CD14-positive monocyte (primary cell): Measurements from ENCODE around the gene RELT. TPM values are rescaled to one million over a fixed set of nuclear protein-coding genes. Genes with fewer than 3 reads are reported as not detected.

Experiments
- DNase-seq, 3 donors: peaks; one replicate each; pipeline ENCODE4 v3.0.0-alpha.2; 2011 to 2022
- H2AFZ ChIP-seq: 2 replicates; pipeline ENCODE4 v1.6.0; 2012; ENCODE audit warnings: mild to moderate bottlenecking, low read depth, low read length, inconsistent platforms; ENCODE audit not compliant: insufficient read depth, poor library complexity, severe bottlenecking
- H3K27ac ChIP-seq, 2 donors: 1 replicate in 1 of 2; 2 replicates in 1 of 2; pipeline ENCODE4 v1.5.1; 2012 to 2013; ENCODE audit warnings: low read length in 2 of 2, control low read depth in 1 of 2, inconsistent platforms in 1 of 2, low read depth in 1 of 2, mild to moderate bottlenecking in 1 of 2
- H3K27me3 ChIP-seq, 2 donors: one replicate each; pipeline versions ENCODE4 v1.6.0 to v1.6.1; 2011 to 2013; ENCODE audit warnings: low read length in 2 of 2; ENCODE audit not compliant: control insufficient read depth in 2 of 2, insufficient read depth in 2 of 2
- H3K36me3 ChIP-seq, 2 donors: replicated peaks in 1 of 2; 1 replicate in 1 of 2; 2 replicates in 1 of 2; pipeline versions ENCODE4 v1.5.1 to v1.6.1; 2012 to 2013; ENCODE audit warnings: low read length in 2 of 2, control low read depth in 1 of 2, inconsistent platforms in 1 of 2, mild to moderate bottlenecking in 1 of 2; ENCODE audit not compliant: insufficient read depth in 2 of 2, control insufficient read depth in 1 of 2
- H3K4me1 ChIP-seq, 2 donors: 1 replicate in 1 of 2; 2 replicates in 1 of 2; pipeline versions ENCODE4 v1.5.1 to v1.6.1; 2012 to 2013; ENCODE audit warnings: low read length in 2 of 2, control low read depth in 1 of 2, inconsistent platforms in 1 of 2, mild to moderate bottlenecking in 1 of 2, moderate library complexity in 1 of 2; ENCODE audit not compliant: insufficient read depth in 2 of 2, control insufficient read depth in 1 of 2
- H3K4me2 ChIP-seq: replicated peaks from 2 replicates; pipeline ENCODE3; 2012; ENCODE audit warnings: low read length, moderate library complexity, mild to moderate bottlenecking; ENCODE audit not compliant: poor library complexity, severe bottlenecking; ENCODE audit errors: extremely low read depth
- H3K4me3 ChIP-seq, 3 experiments: fragments of 200-600 bp in 1 of 3; sonication (generic) in 1 of 3; replicated peaks in 1 of 3; 1 replicate in 2 of 3; 2 replicates in 1 of 3; pipeline ENCODE4 v1.5.1; 2011 to 2013; ENCODE audit warnings: low read length in 3 of 3, mild to moderate bottlenecking in 3 of 3, control low read depth in 2 of 3, low read depth in 2 of 3, inconsistent platforms in 1 of 3, moderate library complexity in 1 of 3
- H3K79me2 ChIP-seq: 2 replicates; pipeline ENCODE4 v1.6.0; 2012; ENCODE audit warnings: mild to moderate bottlenecking, control low read depth, inconsistent platforms, low read length, moderate library complexity; ENCODE audit not compliant: insufficient read depth
- H3K9ac ChIP-seq: 2 replicates; pipeline ENCODE4 v1.6.0; 2017; ENCODE audit warnings: low read length, mild to moderate bottlenecking; ENCODE audit not compliant: insufficient read depth, poor library complexity, severe bottlenecking
- H3K9me3 ChIP-seq, 2 donors: replicated peaks in 1 of 2; 1 replicate in 1 of 2; 2 replicates in 1 of 2; pipeline versions ENCODE4 v1.5.1 to v1.6.1; 2012 to 2013; ENCODE audit warnings: low read length in 2 of 2, control low read depth in 1 of 2; ENCODE audit not compliant: control insufficient read depth in 1 of 2, insufficient read depth in 1 of 2
- H4K20me1 ChIP-seq: 2 replicates; pipeline ENCODE4 v1.6.0; 2012; ENCODE audit warnings: mild to moderate bottlenecking, low read length, control low read depth, moderate library complexity; ENCODE audit not compliant: insufficient read depth
- H3K27ac Mint-ChIP-seq, 7 donors: one replicate each; pipeline ENCODE4 v1.8.0; 2020; ENCODE audit warnings: mild to moderate bottlenecking in 7 of 7, mixed read lengths in 7 of 7, moderate library complexity in 6 of 7, inconsistent platforms in 2 of 7
- H3K27me3 Mint-ChIP-seq, 3 donors: one replicate each; pipeline ENCODE4 v1.8.0; 2021 to 2022; ENCODE audit warnings: low read depth in 3 of 3, mild to moderate bottlenecking in 3 of 3, mixed read lengths in 3 of 3, moderate library complexity in 3 of 3, inconsistent platforms in 1 of 3
- H3K36me3 Mint-ChIP-seq, 2 donors: one replicate each; pipeline ENCODE4 v1.8.0; 2020; ENCODE audit warnings: mixed read lengths in 2 of 2, inconsistent platforms in 1 of 2, mild to moderate bottlenecking in 1 of 2
- H3K4me1 Mint-ChIP-seq: one replicate; pipeline ENCODE4 v1.8.0; 2020; ENCODE audit warnings: mild to moderate bottlenecking, mixed read lengths
- H3K4me3 Mint-ChIP-seq, 2 donors: one replicate each; pipeline ENCODE4 v1.8.0; 2020; ENCODE audit warnings: mild to moderate bottlenecking in 2 of 2, mixed read lengths in 2 of 2, moderate library complexity in 1 of 2
- H3K9me3 Mint-ChIP-seq, 7 donors: one replicate each; pipeline ENCODE4 v1.8.0; 2020 to 2022; ENCODE audit warnings: mixed read lengths in 7 of 7, mild to moderate bottlenecking in 6 of 7, moderate library complexity in 6 of 7, inconsistent platforms in 2 of 7
- CTCF ChIP-seq: fragments of 200-600 bp; IDR thresholded peaks from one replicate; pipeline ENCODE4 v1.8.0; 2022; ENCODE audit warnings: antibody characterized with exemption, mild to moderate bottlenecking
- WGBS: methylation state at CpG from one replicate; pipeline ENCODE4 v1.1.5; 2013; ENCODE audit warnings: missing lambda C conversion rate; ENCODE audit not compliant: insufficient coverage; 5-methylcytosine and 5-hydroxymethylcytosine counted together
- intact Hi-C, 2 donors: fragments of 100-400 bp; cut with micrococcal nuclease; formaldehyde crosslinking; loops; one replicate each; pipeline versions ENCODE4 v1.15.0 to v1.15.1; 2023
- polyA plus RNA-seq, 3 donors: library from polyadenylated mRNA; depleted of rRNA in 1 of 3; unstranded in 2 of 3; stranded (reverse) in 1 of 3; fragments of 300-500 nt in 2 of 3; fragments of >200 nt in 1 of 3; fragmentation: Illumina TruSeq in 2 of 3; gene quantifications; 1 replicate in 2 of 3; 2 replicates in 1 of 3; pipeline ENCODE4 v1.2.3, GENCODE V29; 2012 to 2021

Gene RELT
- polyA plus RNA-seq, 3 donors: 16.4 to 265 (median 27.3) TPM

GRCh38 chr11:73439002-73439843 is 63.0 kb downstream of the RELT start:
- Histone ChIP-seq H3K27me3 (no peaks in the 10 kb centered on the region), H2AFZ (no peak overlapping the region), H4K20me1 (peaks cover 6% of the 10 kb centered on the region), H3K4me2 (no peak overlapping the region), H3K27ac (no peak overlapping the region), H3K79me2 (no peaks in the 10 kb centered on the region), H3K4me1 (no peaks in the 10 kb centered on the region), H3K9me3 (no peaks in the 10 kb centered on the region), H3K36me3 (no peaks in the 10 kb centered on the region), H3K4me3 (no peak overlapping the region), H3K9ac (no peak overlapping the region)
- Mint-ChIP-seq H3K4me3 (no peak overlapping the region), H3K9me3 (peaks cover 0 to 2% (median 0%) of the 10 kb centered on the region in 7 donors), H3K36me3 (peaks cover 11 to 27% of the 10 kb centered on the region in 2 donors), H3K27ac (no peak overlapping the region), H3K4me1 (peaks cover 2% of the 10 kb centered on the region), H3K27me3 (no peaks in the 10 kb centered on the region)
- 100% methylated on average over 1 of the region's 5 CpGs for WGBS
- TF ChIP-seq CTCF: no peak
- intact Hi-C loops: no loop called here
- no peak for DNase-seq

GRCh38 chr11:73445980-73446379 is 69.8 kb downstream of the RELT start:
- TF ChIP-seq CTCF: no peak
- peak in 1 of 3 donors; percentile 16 for DNase-seq
- Mint-ChIP-seq H3K36me3 (peaks cover 10 to 24% of the 10 kb centered on the region in 2 donors), H3K27me3 (no peaks in the 10 kb centered on the region), H3K9me3 (peaks cover 0 to 2% (median 0%) of the 10 kb centered on the region in 7 donors), H3K4me1 (peaks cover 18% of the 10 kb centered on the region), H3K27ac (peak overlapping the region in 1 of 7 donors; percentile 52), H3K4me3 (no peak overlapping the region)
- H3K27me3 ChIP-seq: no peaks in the 10 kb centered on the region
- peaks cover 4 to 16% of the 10 kb centered on the region in 2 donors for H3K4me1 ChIP-seq
- H3K9me3 ChIP-seq: no peaks in the 10 kb centered on the region
- H3K36me3 ChIP-seq: no peaks in the 10 kb centered on the region
- peak overlapping the region in 1 of 2 donors; percentile 10 for H3K27ac ChIP-seq
- no peak overlapping the region for H3K9ac ChIP-seq
- H3K79me2 ChIP-seq: no peaks in the 10 kb centered on the region
- no peak overlapping the region for H3K4me2 ChIP-seq
- no peak overlapping the region for H2AFZ ChIP-seq
- intact Hi-C loops: loop anchor here in 1 of 2 donors (5.0 kb wide), 1 partner anchor 46 kb away; no protein-coding TSS in a partner anchor
- peaks cover 6% of the 10 kb centered on the region for H4K20me1 ChIP-seq
- no peak overlapping the region for H3K4me3 ChIP-seq
